ENCODE measurements around the gene CTNND2. TPM values are rescaled to one million over a fixed set of nuclear protein-coding genes. Genes with fewer than 3 reads are reported as not detected.

CTNND2 gene
- total RNA-seq, 1 experiment from 2014 or later = 7.0 TPM

GRCh38 chr5:11104651-11105112 lies 799.6 kb downstream of the CTNND2 start:
- no peaks in the 10 kb centered on the region for H3K79me2 ChIP-seq (ENCODE audit: insufficient read depth, low read length)
- no peaks in the 10 kb centered on the region for H3K9me3 ChIP-seq (ENCODE audit: control insufficient read depth, low read depth, low read length)
- Mint-ChIP-seq H3K4me3 (no peak overlapping the region), H3K4me1 (peaks cover 5 to 11% of the 10 kb centered on the region in 2 experiments), H3K27ac (no peak overlapping the region; a peak in 1 of 7 replicates), H3K36me3 (ENCODE audit: insufficient read depth in 1 of 3, low read depth in 3 of 3) (no peaks in the 10 kb centered on the region), H3K27me3 (ENCODE audit: low read depth) (no peaks in the 10 kb centered on the region), H3K9me3 (no peaks in the 10 kb centered on the region)
- no peak overlapping the region for H2AK5ac ChIP-seq (ENCODE audit: insufficient read length, low read length)
- no peak overlapping the region for H4K5ac ChIP-seq (ENCODE audit: insufficient read length, low read depth, low read length)
- no peaks in the 10 kb centered on the region for H3K4me1 ChIP-seq (ENCODE audit: insufficient read depth, low read length)
- H3K23ac ChIP-seq (ENCODE audit: insufficient read length, low read depth, low read length) = no peak overlapping the region
- no peak overlapping the region for H4K91ac ChIP-seq (ENCODE audit: insufficient read length, low read depth, low read length)
- H2BK5ac ChIP-seq (ENCODE audit: insufficient read length, low read length) = no peak overlapping the region
- no peak overlapping the region for H2BK12ac ChIP-seq (ENCODE audit: insufficient read length, low read depth, low read length)
- H4K8ac ChIP-seq (replicated peaks; ENCODE audit: insufficient read length, low read depth, low read length) = no peak overlapping the region
- no peaks in the 10 kb centered on the region for H3K23me2 ChIP-seq (ENCODE audit: insufficient read length, low read depth, low read length, poor library complexity, severe bottlenecking)
- H2BK120ac ChIP-seq (ENCODE audit: low read depth, low read length, poor library complexity, severe bottlenecking) = no peak overlapping the region
- H4K20me1 ChIP-seq (ENCODE audit: control insufficient read depth, insufficient read depth, insufficient read length) = no peaks in the 10 kb centered on the region
- no peak overlapping the region for H3K4me2 ChIP-seq (ENCODE audit: insufficient read depth, insufficient read length, low read length)
- no peak overlapping the region for H2BK20ac ChIP-seq (ENCODE audit: low read depth, low read length, poor library complexity, severe bottlenecking)
- no peaks in the 10 kb centered on the region for H3K79me1 ChIP-seq (ENCODE audit: insufficient read depth, low read depth, low read length, poor library complexity, severe bottlenecking)
- no peak overlapping the region for H2AFZ ChIP-seq (ENCODE audit: low read length)
- TF ChIP-seq, protein P1, sequence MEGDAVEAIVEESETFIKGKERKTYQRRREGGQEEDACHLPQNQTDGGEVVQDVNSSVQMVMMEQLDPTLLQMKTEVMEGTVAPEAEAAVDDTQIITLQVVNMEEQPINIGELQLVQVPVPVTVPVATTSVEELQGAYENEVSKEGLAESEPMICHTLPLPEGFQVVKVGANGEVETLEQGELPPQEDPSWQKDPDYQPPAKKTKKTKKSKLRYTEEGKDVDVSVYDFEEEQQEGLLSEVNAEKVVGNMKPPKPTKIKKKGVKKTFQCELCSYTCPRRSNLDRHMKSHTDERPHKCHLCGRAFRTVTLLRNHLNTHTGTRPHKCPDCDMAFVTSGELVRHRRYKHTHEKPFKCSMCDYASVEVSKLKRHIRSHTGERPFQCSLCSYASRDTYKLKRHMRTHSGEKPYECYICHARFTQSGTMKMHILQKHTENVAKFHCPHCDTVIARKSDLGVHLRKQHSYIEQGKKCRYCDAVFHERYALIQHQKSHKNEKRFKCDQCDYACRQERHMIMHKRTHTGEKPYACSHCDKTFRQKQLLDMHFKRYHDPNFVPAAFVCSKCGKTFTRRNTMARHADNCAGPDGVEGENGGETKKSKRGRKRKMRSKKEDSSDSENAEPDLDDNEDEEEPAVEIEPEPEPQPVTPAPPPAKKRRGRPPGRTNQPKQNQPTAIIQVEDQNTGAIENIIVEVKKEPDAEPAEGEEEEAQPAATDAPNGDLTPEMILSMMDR (conservative IDR thresholded peaks at IDR 0.05) = no peak
- no peak overlapping the region for H3K27ac ChIP-seq (ENCODE audit: insufficient read length, low read depth, low read length)
- no peak overlapping the region for H3K56ac ChIP-seq (ENCODE audit: insufficient read length, low read depth, low read length)
- no peak overlapping the region for H3T11ph ChIP-seq (ENCODE audit: low read length)
- H3K27me3 ChIP-seq (ENCODE audit: insufficient read depth, low read length) = no peaks in the 10 kb centered on the region
- WGBS (ENCODE audit: extremely low coverage, insufficient read length, low lambda C conversion rate) = no CpG with 5 or more reads among the region's 9 CpGs
- no peak for DNase-seq
- no peak overlapping the region for H3K4ac ChIP-seq (ENCODE audit: low read depth, low read length)
- H3K14ac ChIP-seq (ENCODE audit: insufficient read depth, low read length) = no peak overlapping the region
- no peak overlapping the region for H3K9ac ChIP-seq (ENCODE audit: extremely low read depth, insufficient read length, low read length)
- no peak overlapping the region for H3K18ac ChIP-seq (ENCODE audit: insufficient read length, low read depth, low read length)
- no peak overlapping the region for H2BK15ac ChIP-seq (ENCODE audit: low read depth, low read length)
